ENCODE results near the gene XKR7.

DNA sequence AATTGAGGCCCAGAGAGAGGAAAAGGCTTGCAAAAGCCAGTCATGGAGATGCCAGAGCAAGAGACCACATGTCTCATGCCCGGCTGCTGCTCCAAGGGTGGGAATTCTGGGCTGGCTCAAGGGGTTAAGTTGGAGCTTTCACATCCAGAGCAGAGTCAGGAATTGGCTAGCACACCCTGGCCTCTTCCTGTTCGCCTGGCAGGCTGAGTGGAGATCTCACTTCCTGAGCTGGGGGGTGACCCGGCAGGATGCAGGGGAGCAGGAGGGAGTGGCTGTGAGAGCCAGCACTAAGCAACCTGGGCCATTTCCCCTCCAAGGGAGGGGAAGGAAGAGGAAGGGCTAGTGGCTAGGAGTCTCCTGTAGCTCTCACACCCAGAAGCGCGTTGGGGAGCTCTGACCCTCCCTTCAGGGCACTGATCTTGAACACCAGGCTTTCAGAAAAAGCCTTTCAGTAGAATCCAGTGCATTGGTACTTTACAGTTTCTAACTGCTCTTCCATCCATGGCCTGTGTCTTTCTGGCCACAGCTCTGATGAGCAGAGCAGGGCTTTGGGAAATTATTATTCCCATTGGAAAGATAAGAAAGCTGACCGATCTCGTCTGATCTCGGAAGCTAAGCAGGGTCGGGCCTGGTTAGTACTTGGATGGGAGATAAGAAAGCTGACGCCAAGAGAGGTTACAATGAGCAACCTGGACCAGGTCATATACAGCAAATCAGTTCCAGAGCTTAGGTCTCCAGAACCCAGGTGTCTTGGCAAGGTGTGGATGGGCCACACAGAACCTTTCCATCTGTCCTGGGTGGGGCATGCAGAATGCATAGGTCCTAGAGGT, 40.1 kb downstream of the XKR7 start:
- TF ChIP-seq, protein P1, sequence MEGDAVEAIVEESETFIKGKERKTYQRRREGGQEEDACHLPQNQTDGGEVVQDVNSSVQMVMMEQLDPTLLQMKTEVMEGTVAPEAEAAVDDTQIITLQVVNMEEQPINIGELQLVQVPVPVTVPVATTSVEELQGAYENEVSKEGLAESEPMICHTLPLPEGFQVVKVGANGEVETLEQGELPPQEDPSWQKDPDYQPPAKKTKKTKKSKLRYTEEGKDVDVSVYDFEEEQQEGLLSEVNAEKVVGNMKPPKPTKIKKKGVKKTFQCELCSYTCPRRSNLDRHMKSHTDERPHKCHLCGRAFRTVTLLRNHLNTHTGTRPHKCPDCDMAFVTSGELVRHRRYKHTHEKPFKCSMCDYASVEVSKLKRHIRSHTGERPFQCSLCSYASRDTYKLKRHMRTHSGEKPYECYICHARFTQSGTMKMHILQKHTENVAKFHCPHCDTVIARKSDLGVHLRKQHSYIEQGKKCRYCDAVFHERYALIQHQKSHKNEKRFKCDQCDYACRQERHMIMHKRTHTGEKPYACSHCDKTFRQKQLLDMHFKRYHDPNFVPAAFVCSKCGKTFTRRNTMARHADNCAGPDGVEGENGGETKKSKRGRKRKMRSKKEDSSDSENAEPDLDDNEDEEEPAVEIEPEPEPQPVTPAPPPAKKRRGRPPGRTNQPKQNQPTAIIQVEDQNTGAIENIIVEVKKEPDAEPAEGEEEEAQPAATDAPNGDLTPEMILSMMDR (IDR thresholded peaks at IDR 0.05; ENCODE audit: insufficient read depth, low read depth, low read length): no peak
- TF ChIP-seq EZH2 (IDR thresholded peaks at IDR 0.05; ENCODE audit: insufficient read depth, low read length): no peak
